Stimulated activated effector memory CD8-positive, alpha-beta T cell treated with anti-CD3 and anti-CD28 coated beads, Interleukin-12 subunit alpha, Interleukin-12 subunit beta, amount 100 ng/mL, for 72 hours (primary cell): ENCODE data around the gene MYH6.
A peak's percentile ranks its signal among the peaks of the same experiment; 100 is the strongest.

Source experiments
- ATAC-seq: fragments of 150-1000 bp; cut with Tn5 transposase; 2 replicates; pipeline ENCODE4 v1.10.0; 2021
- DNase-seq, 2 donors: peaks; one replicate each; pipeline ENCODE4 v3.0.0; 2021 to 2022; ENCODE audit warnings: low spot score in 2 of 2
- H3K27ac Mint-ChIP-seq: one replicate; pipeline ENCODE4 v1.8.0; 2022; ENCODE audit warnings: mild to moderate bottlenecking, mixed read lengths
- H3K36me3 Mint-ChIP-seq: one replicate; pipeline ENCODE4 v1.8.0; 2022; ENCODE audit warnings: mild to moderate bottlenecking, mixed read lengths
- H3K4me1 Mint-ChIP-seq: one replicate; pipeline ENCODE4 v1.8.0; 2022; ENCODE audit warnings: mixed read lengths
- H3K4me3 Mint-ChIP-seq: one replicate; pipeline ENCODE4 v1.8.0; 2022; ENCODE audit warnings: mild to moderate bottlenecking, mixed read lengths
- H3K9me3 Mint-ChIP-seq: one replicate; pipeline ENCODE4 v1.8.0; 2022; ENCODE audit warnings: mixed read lengths

The MYH6 gene

DNA sequence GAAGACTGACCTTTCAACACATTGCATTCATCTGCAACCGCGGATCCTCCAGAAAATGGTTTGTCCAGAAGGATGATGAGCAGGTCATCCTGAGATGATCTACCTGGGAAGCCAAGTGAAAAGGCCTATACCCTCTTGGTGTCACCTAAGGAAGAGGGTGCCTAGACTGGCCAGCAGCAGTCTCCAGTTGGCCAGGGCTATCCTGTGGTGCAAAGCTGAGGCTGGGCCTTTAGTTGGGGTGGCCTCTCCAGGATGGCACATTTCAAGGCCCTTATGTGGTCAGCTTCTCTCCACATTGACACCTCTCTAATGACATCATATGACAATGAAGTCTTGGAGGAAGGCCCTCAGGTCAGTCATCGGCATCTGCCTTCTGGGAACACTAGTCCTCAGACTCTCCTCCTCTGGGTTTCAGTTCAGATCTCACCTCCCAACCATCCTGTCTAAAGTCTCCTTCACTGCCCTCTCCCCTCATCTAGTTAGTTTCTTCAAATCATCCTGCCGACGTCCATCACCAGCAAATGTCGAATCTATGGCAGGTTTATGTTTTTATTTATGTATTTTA is 52.1 kb downstream of the MYH6 start:
- peaks cover 12% of the 10 kb centered on the region for H3K4me1 Mint-ChIP-seq
- no peak overlapping the region for H3K27ac Mint-ChIP-seq
- H3K9me3 Mint-ChIP-seq: no peaks in the 10 kb centered on the region
- ATAC-seq: no peak
- no peak overlapping the region for H3K4me3 Mint-ChIP-seq
- no peaks in the 10 kb centered on the region for H3K36me3 Mint-ChIP-seq
- no peak for DNase-seq

DNA sequence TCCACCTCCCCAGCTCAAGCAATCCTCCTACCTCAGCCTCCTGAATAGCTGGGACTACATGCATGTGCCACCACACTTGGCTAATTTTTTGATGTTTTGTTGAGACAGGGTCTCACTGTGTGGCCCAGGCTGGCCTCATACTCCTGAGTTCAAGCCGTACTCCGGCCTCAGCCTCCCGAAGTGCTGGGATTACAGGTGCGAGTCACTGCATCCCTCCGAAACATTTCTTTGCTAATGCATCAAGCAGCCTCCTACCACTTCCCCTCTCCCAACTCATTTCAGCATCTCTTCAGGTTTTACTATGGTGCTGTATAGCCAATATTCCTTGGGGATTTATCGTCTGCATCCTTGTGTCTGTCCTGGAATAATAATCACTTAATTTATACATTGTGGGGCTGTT is 53.1 kb downstream of the MYH6 start:
- H3K9me3 Mint-ChIP-seq: no peaks in the 10 kb centered on the region
- ATAC-seq (no peak), DNase-seq (no peak)
- H3K4me1 Mint-ChIP-seq: peaks cover 18% of the 10 kb centered on the region
- H3K36me3 Mint-ChIP-seq: no peaks in the 10 kb centered on the region
- no peak overlapping the region for H3K4me3 Mint-ChIP-seq
- H3K27ac Mint-ChIP-seq: no peak overlapping the region

DNA sequence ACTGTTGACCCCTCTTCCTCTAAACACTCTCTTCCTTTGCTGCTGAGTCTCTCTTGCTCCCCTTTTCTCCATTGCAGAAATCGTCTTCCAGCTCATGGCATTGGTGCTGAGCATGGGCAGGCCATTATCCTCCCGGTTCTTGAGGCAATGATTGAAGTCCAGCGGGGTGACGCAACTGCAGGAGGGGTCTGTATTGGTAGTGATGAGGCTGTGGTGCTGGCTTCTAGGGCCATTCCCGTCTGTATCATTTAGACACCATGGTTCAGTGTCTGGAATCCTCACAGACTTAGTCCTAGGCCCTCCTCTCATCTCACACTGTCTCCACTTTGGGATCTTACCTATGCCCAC is 54.7 kb downstream of the MYH6 start:
- ATAC-seq: no peak

DNA sequence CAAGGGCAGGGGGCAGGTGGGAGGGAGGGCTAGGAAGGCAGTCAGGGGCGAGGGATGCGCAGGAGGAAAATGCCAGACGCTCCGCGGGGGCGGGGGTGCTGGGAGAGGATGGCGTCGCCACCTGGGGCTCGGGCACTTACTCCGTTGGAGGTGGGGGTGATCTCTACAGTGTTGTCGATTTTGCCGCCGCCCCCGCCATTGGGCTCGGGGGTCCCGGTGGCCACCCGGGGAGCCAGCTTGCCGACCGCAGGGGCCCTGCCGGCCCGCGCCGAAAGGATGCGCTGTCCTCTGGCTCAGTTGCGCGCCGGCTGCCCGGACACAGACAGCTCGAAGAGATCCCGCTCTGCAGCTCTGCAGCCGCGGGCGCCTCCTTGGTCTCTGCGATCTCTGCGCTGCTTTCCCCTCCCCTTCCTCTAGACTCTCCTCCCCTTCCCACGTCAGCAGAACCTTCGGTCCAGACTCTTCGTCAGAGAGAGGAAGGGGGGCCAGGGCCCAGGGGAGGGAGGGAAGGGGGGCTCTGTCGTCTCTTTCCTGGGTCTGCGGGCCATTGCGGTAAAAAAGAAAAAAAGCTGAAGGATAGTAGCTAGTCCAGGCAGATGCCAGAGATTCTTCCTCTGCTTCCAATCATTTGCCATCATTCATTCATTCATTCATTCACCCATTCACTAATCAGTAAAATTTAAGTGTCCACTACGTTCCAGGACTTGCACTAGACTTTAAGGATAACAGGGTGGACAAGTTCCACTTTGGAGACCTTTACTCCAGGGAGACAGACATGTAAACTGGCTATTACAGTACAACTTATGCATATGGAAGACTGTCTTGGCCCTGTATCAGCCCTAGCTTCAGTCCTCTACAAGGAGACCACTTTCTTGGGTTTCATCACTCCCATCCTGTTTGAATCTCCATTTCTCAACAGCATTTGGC is 55.3 kb downstream of the MYH6 start, which contains the start of gene SLC22A17:
Gene SLC22A17 (minus strand): TSS at position 382 of the 927 bp plus-strand sequence.
- Mint-ChIP-seq H3K9me3 (no peaks in the 10 kb centered on the region), H3K4me3 (peak within 1 kb of the TSS; percentile 58), H3K4me1 (peaks cover 18% of the 10 kb centered on the region), H3K36me3 (no peaks in the 10 kb centered on the region), H3K27ac (no peak within 1 kb of the TSS)
- ATAC-seq (peak; percentile 81), DNase-seq (peak in 1 of 2 donors; percentile 18)

More for the DNA sequence above, 54.7 kb downstream of the MYH6 start:
- Mint-ChIP-seq H3K9me3 (no peaks in the 10 kb centered on the region), H3K4me3 (peak overlapping the region; percentile 58), H3K4me1 (peaks cover 18% of the 10 kb centered on the region), H3K27ac (no peak overlapping the region), H3K36me3 (no peaks in the 10 kb centered on the region)
- no peak for DNase-seq

DNA sequence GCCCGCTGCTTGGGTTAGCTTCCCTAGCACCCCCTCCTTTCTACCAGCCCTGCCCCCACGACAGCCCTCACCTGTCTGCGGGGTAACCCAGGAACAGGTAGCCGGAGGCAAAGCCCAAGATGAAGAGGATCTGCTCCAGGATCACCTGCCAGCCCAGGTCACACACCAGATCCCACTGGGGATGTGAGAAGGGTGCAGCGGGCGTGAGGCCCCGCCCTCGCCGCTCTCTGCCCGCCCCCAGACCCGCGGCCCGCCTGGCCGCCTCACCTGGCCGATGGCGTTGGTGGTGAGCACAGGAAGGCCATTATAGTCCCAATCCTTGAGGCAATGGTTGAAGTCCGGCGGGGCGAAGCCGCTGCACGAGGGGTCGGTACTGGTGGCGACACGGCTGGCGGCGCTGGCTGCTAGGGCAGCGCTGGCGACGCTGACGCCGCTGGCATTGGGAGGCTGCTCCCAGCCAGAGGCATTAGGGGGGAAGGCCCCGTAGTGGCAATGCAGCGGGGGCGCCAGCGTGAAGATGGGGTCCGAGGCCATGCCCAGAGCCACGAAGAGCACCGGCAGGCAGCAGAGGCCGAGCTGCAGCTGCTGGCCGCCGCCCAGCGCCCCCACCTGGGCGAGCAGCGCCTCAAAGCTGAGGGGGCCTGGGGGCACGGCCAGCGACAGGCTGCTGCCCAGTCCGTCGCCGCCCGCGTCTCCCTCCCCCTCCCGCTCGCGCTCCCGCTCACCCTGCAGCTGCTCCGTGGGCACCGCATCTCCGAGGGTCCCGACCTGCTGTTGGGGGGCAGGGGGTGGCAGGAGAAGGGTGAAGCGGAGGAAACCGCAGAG is 56.2 kb downstream of the MYH6 start:
- Mint-ChIP-seq H3K4me3 (peak overlapping the region; percentile 58), H3K9me3 (no peaks in the 10 kb centered on the region), H3K36me3 (no peaks in the 10 kb centered on the region), H3K4me1 (peaks cover 18% of the 10 kb centered on the region), H3K27ac (no peak overlapping the region)
- peak; percentile 3 for ATAC-seq
- DNase-seq: no peak

DNA sequence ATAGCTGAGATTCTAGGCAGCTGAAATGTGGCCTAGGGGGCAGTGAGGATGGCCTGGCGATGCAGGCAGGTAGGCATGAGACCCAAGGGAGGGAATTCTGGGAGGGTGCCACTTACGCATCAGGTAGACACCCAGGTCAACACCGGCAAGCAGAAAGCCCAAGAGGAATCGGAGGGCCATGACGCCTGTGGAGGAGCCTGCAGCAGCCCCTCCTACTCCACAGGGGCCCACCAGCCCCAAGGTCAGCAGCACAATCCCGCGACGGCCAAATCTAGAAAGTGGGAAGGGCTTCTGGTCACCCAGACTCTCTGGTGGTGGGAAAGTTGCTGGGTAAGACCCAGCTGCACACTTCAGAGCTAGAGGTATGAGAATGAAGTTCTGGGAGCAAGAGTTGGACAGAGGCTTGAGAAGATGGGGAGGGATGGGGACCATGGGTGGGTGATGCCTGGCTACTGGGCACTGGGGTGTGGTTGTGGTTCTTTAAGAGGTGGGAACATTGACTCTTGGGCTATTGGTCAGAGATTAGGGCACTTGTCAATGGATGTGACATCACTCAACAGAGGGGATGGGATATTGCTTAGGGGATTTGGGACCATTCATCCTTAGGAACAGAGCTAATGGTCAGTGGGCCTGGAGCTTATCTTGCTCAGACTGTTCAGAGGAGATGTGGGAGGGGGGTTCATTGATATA is 58.8 kb downstream of the MYH6 start:
- H3K27ac Mint-ChIP-seq: no peak overlapping the region
- ATAC-seq: no peak
- peaks cover 18% of the 10 kb centered on the region for H3K4me1 Mint-ChIP-seq
- no peak for DNase-seq
- H3K36me3 Mint-ChIP-seq: no peaks in the 10 kb centered on the region
- no peaks in the 10 kb centered on the region for H3K9me3 Mint-ChIP-seq
- H3K4me3 Mint-ChIP-seq: no peak overlapping the region

DNA sequence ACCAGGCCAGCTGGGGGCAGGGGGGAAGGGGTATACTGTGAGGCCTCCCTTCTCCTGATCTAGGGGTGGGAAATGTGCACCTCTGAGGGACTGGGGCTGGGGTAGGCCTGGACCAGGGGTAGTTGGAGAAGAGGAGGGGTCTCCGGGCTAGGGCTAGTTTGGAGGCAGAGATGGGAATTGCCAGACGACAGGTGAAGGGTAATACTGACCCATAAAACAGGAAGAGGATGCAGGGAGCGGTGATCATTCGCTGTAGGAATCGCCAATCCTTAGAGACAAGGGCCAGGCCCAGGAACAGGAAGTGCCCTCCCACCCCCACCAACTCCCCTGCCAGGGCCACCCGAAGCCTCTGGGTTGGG is 59.8 kb downstream of the MYH6 start:
- no peak for DNase-seq
- no peak for ATAC-seq
- peaks cover 17% of the 10 kb centered on the region for H3K4me1 Mint-ChIP-seq
- H3K9me3 Mint-ChIP-seq: no peaks in the 10 kb centered on the region
- H3K27ac Mint-ChIP-seq: no peak overlapping the region
- no peaks in the 10 kb centered on the region for H3K36me3 Mint-ChIP-seq
- no peak overlapping the region for H3K4me3 Mint-ChIP-seq

DNA sequence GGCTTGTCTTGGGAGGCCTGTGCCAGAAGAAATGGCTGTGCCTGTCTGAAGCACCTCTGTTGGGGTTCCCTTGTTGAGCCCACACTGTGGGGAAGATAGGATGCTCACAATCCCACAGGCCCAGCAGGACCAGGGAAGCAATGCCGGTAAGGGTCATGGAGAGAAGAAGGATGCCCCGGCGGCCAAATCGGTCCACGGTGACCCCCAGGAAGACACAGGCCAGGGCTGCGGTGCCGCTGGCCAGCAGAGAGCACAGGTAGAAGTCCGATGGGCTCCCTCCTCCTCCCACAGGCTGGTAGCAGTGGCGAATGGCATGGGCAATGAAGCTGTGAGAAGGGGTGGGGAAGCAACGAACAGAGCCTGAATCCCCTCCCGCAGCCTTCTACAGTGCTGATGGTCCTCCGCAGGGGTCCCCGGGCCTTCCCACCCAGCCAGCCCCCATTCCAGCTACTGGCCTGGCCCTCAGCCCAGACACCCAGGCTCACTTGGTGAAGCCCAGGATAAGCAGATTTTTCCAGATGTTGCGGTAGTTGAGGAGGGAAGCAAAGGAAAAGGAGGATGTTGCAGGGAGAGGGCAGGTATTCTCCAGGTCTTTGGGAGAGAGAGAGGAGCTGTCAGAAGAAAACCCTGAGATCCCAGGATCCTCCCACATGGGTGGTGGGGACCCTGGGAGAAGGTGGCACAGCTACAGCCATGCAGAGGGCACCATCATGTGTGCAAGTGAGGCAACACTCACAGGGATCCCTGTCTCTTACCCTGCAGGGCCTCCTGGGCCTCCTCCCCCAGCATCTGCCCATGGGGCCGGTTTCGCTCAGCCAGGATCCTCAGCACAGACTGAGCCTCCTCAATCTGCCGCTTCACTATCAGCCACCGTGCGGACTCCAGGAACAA is 60.4 kb downstream of the MYH6 start:
- ATAC-seq (no peak), DNase-seq (no peak)
- Mint-ChIP-seq H3K9me3 (no peaks in the 10 kb centered on the region), H3K4me3 (no peak overlapping the region), H3K4me1 (peaks cover 11% of the 10 kb centered on the region), H3K36me3 (no peaks in the 10 kb centered on the region), H3K27ac (no peak overlapping the region)

DNA sequence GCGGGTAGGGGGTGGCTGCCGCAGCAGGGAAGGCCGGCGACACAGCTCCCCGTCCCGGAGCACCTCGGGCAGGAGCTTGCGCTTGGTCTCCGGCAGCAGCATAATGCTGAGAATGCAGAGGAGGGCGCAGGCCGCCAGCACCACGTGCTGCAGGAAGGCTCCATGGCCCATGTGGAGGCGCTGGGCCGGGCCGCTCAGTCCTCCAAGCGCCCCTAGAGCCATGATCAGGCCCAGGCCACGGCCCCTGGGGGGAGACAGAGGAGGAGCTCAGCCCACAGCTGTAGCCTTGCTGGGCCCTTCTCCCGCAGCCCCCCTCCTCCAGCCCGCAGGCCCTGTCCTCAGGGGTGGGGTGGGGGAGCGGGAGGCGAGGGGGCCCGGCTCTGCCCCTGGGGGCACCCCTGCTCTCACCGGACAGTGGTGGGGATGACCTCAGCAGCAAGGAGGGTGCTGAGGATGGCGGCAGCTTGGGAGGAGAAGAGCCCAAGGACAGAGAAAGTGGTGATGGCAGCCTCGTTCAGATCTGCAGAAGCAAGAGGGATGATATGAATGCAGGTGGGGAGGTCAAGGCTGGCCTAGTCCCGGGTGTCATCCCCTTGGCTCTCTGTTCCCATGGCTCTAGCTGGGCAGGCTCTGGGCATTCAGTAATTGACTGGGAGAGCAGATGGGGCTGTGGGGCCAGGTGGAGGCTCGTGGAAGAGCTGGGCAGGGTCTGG is 61.2 kb downstream of the MYH6 start:
- no peak overlapping the region for H3K27ac Mint-ChIP-seq
- ATAC-seq: peak; percentile 5
- no peaks in the 10 kb centered on the region for H3K36me3 Mint-ChIP-seq
- peaks cover 11% of the 10 kb centered on the region for H3K4me1 Mint-ChIP-seq
- DNase-seq: no peak
- no peaks in the 10 kb centered on the region for H3K9me3 Mint-ChIP-seq
- no peak overlapping the region for H3K4me3 Mint-ChIP-seq

DNA sequence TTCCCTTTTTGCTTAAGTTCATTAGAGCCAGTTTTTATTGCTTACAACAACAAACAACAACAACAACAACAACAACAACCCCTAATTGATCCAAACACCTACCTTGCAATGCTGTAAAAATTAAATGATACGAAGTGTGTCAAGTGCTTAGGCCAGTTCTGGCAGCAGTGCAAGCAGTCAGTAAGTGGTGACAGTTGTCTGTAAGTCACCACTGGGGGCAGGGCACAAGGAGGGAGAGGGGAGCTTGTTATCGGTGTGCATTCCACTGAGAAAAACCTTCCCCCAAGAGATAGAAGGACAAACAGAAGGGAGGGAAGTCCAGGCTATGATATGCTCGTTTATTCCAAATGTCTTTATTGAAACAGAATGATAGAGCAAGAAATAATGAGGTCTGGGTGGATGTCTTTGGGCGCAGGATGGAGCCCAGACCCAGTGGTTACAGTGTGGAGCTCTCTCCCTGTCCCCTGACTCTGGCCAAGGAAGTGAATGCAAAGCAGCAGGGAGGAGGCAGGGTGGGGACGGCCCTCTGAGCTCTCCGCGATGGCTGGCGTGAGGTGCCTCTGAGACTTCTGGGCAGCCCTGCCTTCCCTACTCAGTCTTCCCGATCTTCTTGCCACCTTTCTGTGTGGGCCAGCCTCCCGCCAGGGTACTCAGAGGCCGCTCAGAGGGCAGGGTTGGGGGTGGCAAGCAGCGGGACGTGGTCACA is 61.9 kb downstream of the MYH6 start:
- Mint-ChIP-seq H3K4me1 (peaks cover 8% of the 10 kb centered on the region), H3K36me3 (no peaks in the 10 kb centered on the region), H3K4me3 (no peak overlapping the region), H3K9me3 (no peaks in the 10 kb centered on the region), H3K27ac (no peak overlapping the region)
- DNase-seq: no peak
- no peak for ATAC-seq

DNA sequence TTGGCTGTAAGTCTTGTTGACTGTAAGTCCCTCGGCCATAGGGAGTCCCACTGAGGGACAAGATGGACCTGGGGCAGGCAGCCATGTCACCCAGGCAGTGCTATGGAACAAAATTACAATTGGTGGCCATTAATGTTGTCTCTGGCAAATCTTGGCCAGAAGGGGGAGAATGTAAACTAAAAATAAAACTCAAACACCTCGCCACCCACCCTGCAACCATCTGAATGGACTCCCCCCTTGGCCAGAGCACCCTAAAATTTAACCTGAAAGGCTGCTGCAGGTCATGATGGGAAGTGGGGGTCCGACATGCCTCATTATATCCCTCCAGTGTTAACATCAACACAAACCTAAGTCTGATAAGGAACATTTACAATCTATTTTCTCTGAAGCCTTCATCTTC is 63.6 kb downstream of the MYH6 start:
- H3K4me3 Mint-ChIP-seq: no peak overlapping the region
- no peaks in the 10 kb centered on the region for H3K4me1 Mint-ChIP-seq
- DNase-seq (no peak), ATAC-seq (no peak)
- H3K9me3 Mint-ChIP-seq: no peaks in the 10 kb centered on the region
- no peaks in the 10 kb centered on the region for H3K36me3 Mint-ChIP-seq
- no peak overlapping the region for H3K27ac Mint-ChIP-seq

DNA sequence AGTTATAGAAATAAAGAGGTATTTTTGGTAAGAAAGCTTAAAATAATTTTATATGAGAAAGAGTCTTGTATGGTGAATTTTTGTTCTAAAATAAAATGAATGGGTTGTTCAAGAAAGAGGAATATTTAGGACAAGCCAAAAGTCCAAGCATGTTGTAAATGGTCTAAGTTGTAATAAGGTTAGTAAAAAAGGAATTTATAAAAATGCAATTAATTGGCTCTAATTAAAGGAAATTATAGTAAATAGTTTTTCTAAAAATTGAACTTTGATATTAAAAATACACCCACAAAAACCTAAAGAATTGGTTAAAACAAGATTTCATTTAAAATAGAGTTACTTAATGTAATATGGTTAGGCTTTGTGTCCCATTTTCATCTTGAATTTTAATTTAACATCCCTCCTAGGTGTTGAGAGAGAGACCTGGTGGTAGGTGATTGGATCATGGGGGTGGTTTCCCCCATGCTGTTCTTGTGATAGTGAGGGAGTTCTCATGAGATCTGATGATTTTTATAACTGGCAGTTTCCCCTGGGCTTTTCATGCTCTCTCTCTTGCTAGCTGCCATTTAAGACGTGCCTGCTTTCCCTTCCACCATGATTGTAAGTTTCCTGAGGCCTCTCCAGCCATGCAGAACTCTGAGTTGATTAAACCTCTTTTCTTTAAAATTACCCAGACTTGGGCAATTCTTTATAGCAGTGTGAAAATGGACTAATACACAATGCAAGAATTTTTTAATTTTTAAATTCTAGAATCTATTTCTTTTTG is 68.4 kb downstream of the MYH6 start:
- no peak overlapping the region for H3K4me3 Mint-ChIP-seq
- no peaks in the 10 kb centered on the region for H3K36me3 Mint-ChIP-seq
- DNase-seq (no peak), ATAC-seq (no peak)
- H3K9me3 Mint-ChIP-seq: no peaks in the 10 kb centered on the region
- H3K27ac Mint-ChIP-seq: no peak overlapping the region
- no peaks in the 10 kb centered on the region for H3K4me1 Mint-ChIP-seq

DNA sequence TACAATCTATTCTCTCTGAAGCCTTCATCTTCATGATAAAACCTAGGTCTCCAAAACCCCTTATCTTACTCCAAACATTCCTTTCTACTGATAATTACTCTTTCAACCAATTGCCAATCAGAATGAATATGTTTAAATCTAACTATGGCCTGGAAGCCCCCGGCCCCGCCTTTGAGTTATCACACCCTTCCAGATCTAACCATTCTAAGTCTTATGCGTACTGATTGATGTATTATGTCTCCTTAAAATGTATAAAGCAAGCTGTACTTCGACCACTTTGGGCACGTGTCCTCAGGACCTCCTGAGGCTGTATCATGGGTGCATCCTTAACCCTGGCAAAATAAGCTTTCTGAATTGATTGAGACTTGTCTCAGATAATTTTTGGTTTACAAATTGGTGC is 72.5 kb downstream of the MYH6 start:
- ATAC-seq: no peak
- H3K4me1 Mint-ChIP-seq: no peaks in the 10 kb centered on the region
- H3K4me3 Mint-ChIP-seq: no peak overlapping the region
- H3K9me3 Mint-ChIP-seq: no peaks in the 10 kb centered on the region
- no peaks in the 10 kb centered on the region for H3K36me3 Mint-ChIP-seq
- no peak for DNase-seq
- H3K27ac Mint-ChIP-seq: no peak overlapping the region
